ENCODE data around the gene MATK.
A peak's percentile ranks its signal among the peaks of the same experiment; 100 is the strongest.

MATK gene

GRCh38 chr19:3785938-3786824 lies at the start of gene MATK (continued):
- TF ChIP-seq REPIN1 (tag by site-specific recombination; IDR thresholded peaks at IDR 0.05; ENCODE audit: low read depth) (no peak), SCRT1 (tag by site-specific recombination; IDR thresholded peaks at IDR 0.05; ENCODE audit: borderline replicate concordance) (no peak), ZNF148 (tag by site-specific recombination; IDR thresholded peaks at IDR 0.05; ENCODE audit: borderline replicate concordance) (no peak), ZNF645 (tag by site-specific recombination; IDR thresholded peaks at IDR 0.05) (no peak), ZNF580 (tag by site-specific recombination; IDR thresholded peaks at IDR 0.05) (peak; percentile 96), ZNF311 (tag by site-specific recombination; IDR thresholded peaks at IDR 0.05; ENCODE audit: borderline replicate concordance) (no peak), HOXC10 (CRISPR knock-in tag; IDR thresholded peaks at IDR 0.05) (no peak)

GRCh38 chr19:3835055-3835435 lies 48.9 kb upstream of the MATK start:
- Histone ChIP-seq H3K4me1 (ENCODE audit: control insufficient read depth, insufficient read depth, low read length) (no peaks in the 10 kb centered on the region), H3K27ac (ENCODE audit: extremely low read depth, low read depth, low read length) (no peak overlapping the region), H3K9me3 (ENCODE audit: control insufficient read depth, insufficient read depth, low read depth, low read length) (no peaks in the 10 kb centered on the region), H3K4me3 (ENCODE audit: low read depth, low read length) (no peak overlapping the region), H3K36me3 (ENCODE audit: control insufficient read depth in 2 of 2, insufficient read depth in 1 of 2, low read length in 2 of 2) (no peaks in the 10 kb centered on the region)
- POLR2A ChIA-PET = no interaction called here
- CTCF ChIA-PET = interaction anchor here (0.6 to 2.7 kb wide), 3 partner anchors 13 to 162 kb away, joined by 3 to 10 read pairs (median 5); partner anchors contain the start of gene MRPL54
- TF ChIP-seq SP7 (tag by site-specific recombination; IDR thresholded peaks at IDR 0.05) (no peak), PBX3 (CRISPR knock-in tag; IDR thresholded peaks at IDR 0.05) (no peak), OSR2 (tag by site-specific recombination; IDR thresholded peaks at IDR 0.05) (no peak)

GRCh38 chr19:3834349-3835054 lies 48.3 kb upstream of the MATK start:
- Histone ChIP-seq H3K4me3 (ENCODE audit: low read depth, low read length) (no peak overlapping the region), H3K36me3 (ENCODE audit: control insufficient read depth in 2 of 2, insufficient read depth in 1 of 2, low read length in 2 of 2) (no peaks in the 10 kb centered on the region), H3K27ac (ENCODE audit: extremely low read depth, low read depth, low read length) (no peak overlapping the region), H3K4me1 (ENCODE audit: control insufficient read depth, insufficient read depth, low read length) (no peaks in the 10 kb centered on the region), H3K9me3 (ENCODE audit: control insufficient read depth, insufficient read depth, low read depth, low read length) (no peaks in the 10 kb centered on the region)
- TF ChIP-seq ZNF670 (tag by site-specific recombination; IDR thresholded peaks at IDR 0.05; ENCODE audit: low read depth) = no peak
- TF ChIP-seq BCL6B (tag by site-specific recombination; IDR thresholded peaks at IDR 0.05) = no peak
- TF ChIP-seq ZNF19 (tag by site-specific recombination; IDR thresholded peaks at IDR 0.05; ENCODE audit: low read depth) = no peak
- TF ChIP-seq FEZF1 (tag by site-specific recombination; IDR thresholded peaks at IDR 0.05) = no peak
- no peak for TF ChIP-seq ZSCAN4 (tag by site-specific recombination; IDR thresholded peaks at IDR 0.05)
- TF ChIP-seq ZNF561 (tag by site-specific recombination; IDR thresholded peaks at IDR 0.05; ENCODE audit: borderline replicate concordance) = no peak
- POLR2A ChIA-PET = interaction anchor here (0.6 kb wide), 1 partner anchor 122 kb away, joined by 6 read pairs; no protein-coding TSS in a partner anchor
- CTCF ChIA-PET = interaction anchor here (0.6 to 2.7 kb wide), 3 partner anchors 12 to 162 kb away, joined by 3 to 10 read pairs (median 3); no protein-coding TSS in a partner anchor

Measured in HEK293 (cell line).